H1 (cell line): Measurements from ENCODE around the gene SNRNP70. TPM values are rescaled to one million over a fixed set of nuclear protein-coding genes. Genes with fewer than 3 reads are reported as not detected.

Experiments used
- CTCF ChIA-PET: fragments of 300-600 bp; sonication (Branson Sonifier 250); formaldehyde crosslinking; loops from one replicate; lab custom pipeline; 2021; ENCODE audit not compliant: partially characterized antibody; lab: Charles Lee
- POLR2A ChIA-PET: fragments of 300-600 bp; sonication (Branson Sonifier 250); formaldehyde crosslinking; loops from one replicate; lab custom pipeline; 2021; ENCODE audit warnings: inconsistent platforms; ENCODE audit not compliant: partially characterized antibody; lab: Charles Lee
- DNase-seq, 2 experiments: peaks; one replicate each; pipeline versions ENCODE4 v3.0.0 to v3.0.0-alpha.2; 2010 to 2022; ENCODE audit warnings: low spot score in 2 of 2, low read depth in 1 of 2, mixed read lengths in 1 of 2
- FAIRE-seq: peaks from 2 replicates; lab custom pipeline; 2011; peaks lifted over from hg19 to GRCh38; lab: Jason Lieb, UNC
- H2AFZ ChIP-seq: 2 replicates; pipeline ENCODE4 v1.8.1; 2012; ENCODE audit warnings: low read length, inconsistent platforms
- H2AK5ac ChIP-seq: 2 replicates; pipeline ENCODE4 v1.6.1; 2013; ENCODE audit warnings: low read depth, low read length
- H2BK120ac ChIP-seq: replicated peaks from 2 replicates; pipeline ENCODE3; 2013; ENCODE audit warnings: low read depth, low read length, inconsistent platforms
- H2BK12ac ChIP-seq: 2 replicates; pipeline ENCODE4 v1.6.1; 2013; ENCODE audit warnings: low read depth, low read length
- H2BK15ac ChIP-seq: 2 replicates; pipeline ENCODE4 v1.6.1; 2013; ENCODE audit warnings: low read length
- H2BK20ac ChIP-seq: 2 replicates; pipeline ENCODE4 v1.6.1; 2013; ENCODE audit warnings: low read length
- H2BK5ac ChIP-seq: 2 replicates; pipeline ENCODE4 v1.6.1; 2013; ENCODE audit warnings: low read depth, low read length
- H3K14ac ChIP-seq: 2 replicates; pipeline ENCODE4 v1.6.1; 2013; ENCODE audit warnings: inconsistent platforms; ENCODE audit not compliant: insufficient read length
- H3K18ac ChIP-seq: 2 replicates; pipeline ENCODE4 v1.6.1; 2013; ENCODE audit warnings: low read length; ENCODE audit errors: extremely low read depth
- H3K23ac ChIP-seq: 2 replicates; pipeline ENCODE4 v1.6.1; 2013; ENCODE audit warnings: inconsistent platforms; ENCODE audit not compliant: insufficient read length
- H3K23me2 ChIP-seq: 2 replicates; pipeline ENCODE4 v1.6.1; 2013; ENCODE audit warnings: low read depth, low read length
- H3K27ac ChIP-seq: 2 replicates; pipeline ENCODE4 v1.6.1; 2011; ENCODE audit warnings: low read depth, low read length, inconsistent platforms
- H3K27me3 ChIP-seq, 4 experiments: replicated peaks in 1 of 4; 1 replicate in 1 of 4; 2 replicates in 3 of 4; pipeline versions ENCODE4 v1.6.1 to v1.8.1; 2011 to 2013; ENCODE audit warnings: low read length in 3 of 4, mild to moderate bottlenecking in 3 of 4, inconsistent platforms in 2 of 4, mixed read lengths in 2 of 4, moderate library complexity in 1 of 4; ENCODE audit not compliant: control insufficient read depth in 3 of 4, insufficient read depth in 3 of 4; ENCODE audit errors: extremely low read depth in 1 of 4
- H3K36me3 ChIP-seq, 4 experiments: 2 replicates each; pipeline versions ENCODE4 v1.6.1 to v1.8.1; 2011 to 2013; ENCODE audit warnings: mild to moderate bottlenecking in 4 of 4, low read length in 3 of 4, moderate library complexity in 2 of 4, control low read depth in 1 of 4, inconsistent platforms in 1 of 4; ENCODE audit not compliant: insufficient read depth in 4 of 4, control insufficient read depth in 2 of 4
- H3K4ac ChIP-seq: replicated peaks from 2 replicates; pipeline ENCODE3; 2013; ENCODE audit warnings: low read length, low read depth, mixed read lengths, inconsistent platforms; ENCODE audit not compliant: insufficient read length
- H3K4me1 ChIP-seq, 4 experiments: replicated peaks in 1 of 4; 1 replicate in 1 of 4; 2 replicates in 3 of 4; pipeline versions ENCODE4 v1.6.1 to v1.8.1; 2011 to 2013; ENCODE audit warnings: low read length in 3 of 4, inconsistent platforms in 2 of 4, mixed read lengths in 1 of 4; ENCODE audit not compliant: insufficient read depth in 4 of 4, control insufficient read depth in 3 of 4
- H3K4me2 ChIP-seq, 2 experiments: 2 replicates each; pipeline versions ENCODE4 v1.6.1 to v1.8.1; 2011 to 2013; ENCODE audit warnings: low read depth in 2 of 2, low read length in 2 of 2, control low read depth in 1 of 2, inconsistent platforms in 1 of 2, mild to moderate bottlenecking in 1 of 2; ENCODE audit not compliant: insufficient read depth in 1 of 2
- H3K4me3 ChIP-seq, 4 experiments: fragments of 200-600, 300-600 bp in 1 of 4; sonication (generic), shearing (Covaris generic), sonication (Bioruptor Twin) in 1 of 4; 2 replicates each; pipeline versions ENCODE4 v1.5.1 to v1.8.1; 2011 to 2016; ENCODE audit warnings: low read length in 4 of 4, low read depth in 3 of 4, control low read depth in 2 of 4, inconsistent platforms in 2 of 4, mild to moderate bottlenecking in 2 of 4, mixed read lengths in 1 of 4, moderate library complexity in 1 of 4; ENCODE audit not compliant: insufficient read depth in 2 of 4; ENCODE audit errors: extremely low read depth in 1 of 4
- H3K56ac ChIP-seq: replicated peaks from 2 replicates; pipeline ENCODE3; 2013; ENCODE audit warnings: low read depth, mild to moderate bottlenecking, mixed read lengths, low read length, inconsistent platforms; ENCODE audit not compliant: insufficient read length
- H3K79me1 ChIP-seq: 2 replicates; pipeline ENCODE4 v1.6.1; 2013; ENCODE audit warnings: low read depth, low read length, control low read depth
- H3K79me2 ChIP-seq, 2 experiments: 2 replicates each; pipeline versions ENCODE4 v1.6.1 to v1.8.1; 2012 to 2013; ENCODE audit warnings: low read length in 2 of 2, mild to moderate bottlenecking in 2 of 2, inconsistent platforms in 1 of 2; ENCODE audit not compliant: insufficient read depth in 2 of 2, control insufficient read depth in 1 of 2
- H3K9ac ChIP-seq, 4 experiments: replicated peaks in 1 of 4; 1 replicate in 1 of 4; 2 replicates in 3 of 4; pipeline versions ENCODE4 v1.6.1 to v1.8.1; 2011 to 2013; ENCODE audit warnings: low read depth in 3 of 4, low read length in 3 of 4, control low read depth in 2 of 4, mild to moderate bottlenecking in 2 of 4, moderate library complexity in 2 of 4, inconsistent platforms in 1 of 4; ENCODE audit errors: extremely low read depth in 1 of 4
- H3K9me3 ChIP-seq, 2 experiments: 2 replicates each; pipeline versions ENCODE4 v1.6.1 to v1.8.1; 2012 to 2013; ENCODE audit warnings: mild to moderate bottlenecking in 2 of 2, moderate library complexity in 2 of 2, control low read depth in 1 of 2, inconsistent platforms in 1 of 2, low read depth in 1 of 2, low read length in 1 of 2, mixed read lengths in 1 of 2; ENCODE audit not compliant: insufficient read depth in 2 of 2
- H4K20me1 ChIP-seq, 2 experiments: replicated peaks in 1 of 2; 2 replicates each; pipeline versions ENCODE3 to v1.8.1; 2011 to 2013; ENCODE audit warnings: inconsistent platforms in 2 of 2, low read length in 2 of 2, mild to moderate bottlenecking in 1 of 2; ENCODE audit not compliant: insufficient read depth in 2 of 2, control insufficient read depth in 1 of 2
- H4K5ac ChIP-seq: 2 replicates; pipeline ENCODE4 v1.6.1; 2013; ENCODE audit warnings: low read length, low read depth, mixed read lengths, inconsistent platforms; ENCODE audit not compliant: insufficient read length
- H4K8ac ChIP-seq: 2 replicates; pipeline ENCODE4 v1.8.0; 2013; ENCODE audit warnings: mild to moderate bottlenecking, moderate library complexity, low read length, inconsistent platforms; ENCODE audit not compliant: insufficient read depth; ENCODE audit errors: extremely low read depth
- H4K91ac ChIP-seq: replicated peaks from 2 replicates; pipeline ENCODE3; 2013; ENCODE audit warnings: low read length, mixed read lengths, inconsistent platforms; ENCODE audit not compliant: insufficient read length
- NANOG ChIP-seq: IDR thresholded peaks from 2 replicates; pipeline ENCODE4 v1.6.1; 2011; ENCODE audit warnings: low read length, low read depth, mild to moderate bottlenecking, inconsistent platforms; ENCODE audit not compliant: insufficient read depth, poor library complexity, severe bottlenecking
- POU5F1 ChIP-seq: IDR thresholded peaks from 2 replicates; pipeline ENCODE4 v1.6.1; 2011; ENCODE audit warnings: low read depth, mild to moderate bottlenecking, low read length, moderate library complexity
- SIX5 ChIP-seq: IDR thresholded peaks from 2 replicates; pipeline ENCODE4 v1.6.1; 2011; ENCODE audit warnings: mild to moderate bottlenecking, low read depth, low read length
- SP2 ChIP-seq: IDR thresholded peaks from 2 replicates; pipeline ENCODE4 v1.6.1; 2012; ENCODE audit warnings: mild to moderate bottlenecking, low read length, inconsistent platforms
- TCF12 ChIP-seq: IDR thresholded peaks from 2 replicates; pipeline ENCODE4 v1.6.1; 2011; ENCODE audit warnings: low read depth, mild to moderate bottlenecking, low read length
- WGBS, 2 experiments: shearing (Covaris generic) in 1 of 2; methylation state at CpG; one replicate each; pipeline versions ENCODE4 v1.1.6 to v1.1.7; 2013 to 2015; ENCODE audit warnings: low lambda C conversion rate in 2 of 2, mixed read lengths in 2 of 2, inconsistent platforms in 1 of 2, low coverage in 1 of 2, missing lambda C conversion rate in 1 of 2; ENCODE audit not compliant: insufficient replicate concordance in 2 of 2, insufficient coverage in 1 of 2, insufficient read length in 1 of 2; ENCODE audit errors: extremely low coverage in 1 of 2, missing lambda C conversion rate in 1 of 2; 5-methylcytosine and 5-hydroxymethylcytosine counted together
- polyA plus RNA-seq, 7 experiments: library from polyadenylated mRNA; depleted of rRNA in 3 of 7; stranded (reverse) in 5 of 7; unstranded in 2 of 7; fragments of >200 nt in 5 of 7; fragments of 200-250 nt in 2 of 7; gene quantifications; 1 replicate in 5 of 7; 2 replicates in 1 of 7; 4 replicates in 1 of 7; pipeline versions ENCODE4 v1.2.1 to v1.2.3, GENCODE V29; 2011 to 2013; ENCODE audit warnings: missing spikeins in 2 of 7, mixed read lengths in 2 of 7
- total RNA-seq: library from RNA; stranded (reverse); fragmentation: NEBNext Ultra II Directional; extraction: Animal tissue kit (Norgen Biotek cat#: 25700); gene quantifications from 2 replicates; pipeline ENCODE4 v1.2.1, GENCODE V29; 2021
- TF ChIP-seq, protein P1 (sequence below): IDR thresholded peaks from 2 replicates; pipeline ENCODE4 v1.6.1; 2012; ENCODE audit warnings: inconsistent platforms

The SNRNP70 gene
- total and polyA plus RNA-seq, 2 of the 8 experiments (the other 6 are each of a cell fraction or from before 2014, with no cell fraction given): 231 to 235 TPM

DNA sequence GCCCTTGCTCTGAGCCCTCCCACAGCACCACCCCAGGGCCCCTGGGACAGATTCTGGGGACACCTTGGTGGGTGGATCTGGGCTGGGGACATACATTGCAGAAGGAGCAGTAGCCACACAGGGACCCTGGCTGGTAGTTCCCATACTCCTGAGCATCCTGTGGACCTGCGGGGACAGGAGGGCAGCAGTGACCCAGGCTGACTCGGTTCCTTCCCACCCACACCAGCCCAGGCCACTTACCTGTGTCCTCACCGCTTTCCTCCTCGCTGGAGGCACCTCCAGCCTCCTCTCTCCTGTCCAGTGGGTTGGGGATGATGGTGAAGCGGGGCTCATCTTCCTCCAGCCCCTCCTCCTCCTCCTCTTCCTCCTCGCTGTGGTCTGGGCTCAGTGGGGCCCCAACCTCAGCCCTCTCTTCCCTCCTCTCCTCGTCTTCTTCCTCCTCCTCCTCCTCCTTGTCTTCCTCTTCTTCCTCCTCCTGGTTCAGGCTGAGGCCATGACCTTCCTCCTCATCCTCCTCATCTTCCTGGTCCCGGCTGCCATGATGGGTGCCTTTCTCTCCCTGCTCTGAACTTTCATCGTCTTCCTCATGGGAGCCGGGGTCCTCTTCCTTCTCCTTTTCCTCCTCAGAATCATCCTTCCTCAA lies 68.0 kb downstream of the SNRNP70 start:
- CTCF ChIA-PET: no interaction called here
- TF ChIP-seq SIX5 (no peak), POU5F1 (no peak), TCF12 (no peak), NANOG (no peak), SP2 (no peak)
- TF ChIP-seq, protein P1, sequence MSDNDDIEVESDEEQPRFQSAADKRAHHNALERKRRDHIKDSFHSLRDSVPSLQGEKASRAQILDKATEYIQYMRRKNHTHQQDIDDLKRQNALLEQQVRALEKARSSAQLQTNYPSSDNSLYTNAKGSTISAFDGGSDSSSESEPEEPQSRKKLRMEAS: no peak

More for the DNA sequence above, 68.0 kb downstream of the SNRNP70 start:
- no peak overlapping the region for H3K14ac ChIP-seq
- H3K4me2 ChIP-seq: no peak overlapping the region
- no peak overlapping the region for H3K4ac ChIP-seq
- H4K5ac ChIP-seq: no peak overlapping the region
- no peaks in the 10 kb centered on the region for H3K36me3 ChIP-seq
- H2AK5ac ChIP-seq: peak overlapping the region; percentile 58
- 87% methylated on average over 10 of the region's 10 CpGs; no CpG with 5 or more reads in 1 of the 2 experiments for WGBS, 2 experiments
- no peaks in the 10 kb centered on the region for H3K79me1 ChIP-seq
- POLR2A ChIA-PET: no interaction called here
- no peak for DNase-seq
- H3K9me3 ChIP-seq: no peaks in the 10 kb centered on the region
- H2BK20ac ChIP-seq: no peak overlapping the region
- H3K79me2 ChIP-seq: no peaks in the 10 kb centered on the region
- H2BK120ac ChIP-seq: no peak overlapping the region
- H3K56ac ChIP-seq: no peak overlapping the region
- H2AFZ ChIP-seq: no peak overlapping the region
- no peak overlapping the region for H4K8ac ChIP-seq
- no peak overlapping the region for H3K27ac ChIP-seq
- H2BK12ac ChIP-seq: peak overlapping the region; percentile 77
- peaks cover 0 to 2% of the 10 kb centered on the region in 2 experiments for H4K20me1 ChIP-seq
- H3K23ac ChIP-seq: no peak overlapping the region
- peaks cover 0 to 29% (median 18%) of the 10 kb centered on the region in 4 experiments; a peak in 6 of 7 replicates for H3K4me1 ChIP-seq
- H2BK5ac ChIP-seq: no peak overlapping the region
- H2BK15ac ChIP-seq: peak overlapping the region; percentile 46; the same call in 1 of the 2 replicates
- no peak overlapping the region for H3K4me3 ChIP-seq
- H3K23me2 ChIP-seq: peaks cover 31% of the 10 kb centered on the region
- H3K18ac ChIP-seq: no peak overlapping the region
- FAIRE-seq: no peak
- H3K9ac ChIP-seq: no peak overlapping the region
- H4K91ac ChIP-seq: no peak overlapping the region
- H3K27me3 ChIP-seq: peaks cover 0 to 8% (median 4%) of the 10 kb centered on the region in 4 experiments; a peak in 3 of 7 replicates
